ENCODE data around the gene RASGEF1C. TPM values are rescaled to one million over a fixed set of nuclear protein-coding genes. Genes with fewer than 3 reads are reported as not detected.

RASGEF1C gene
- total and polyA plus RNA-seq, 10 of the 15 experiments (the other 5 are each of a cell fraction or from before 2014, with no cell fraction given) = not detected

- TF ChIP-seq CEBPZ (IDR thresholded peaks at IDR 0.05; ENCODE audit: low read depth, low read length) = no peak
These were observed 148.8 kb downstream of the RASGEF1C start (continued) for GRCh38 chr5:180060192-180060591.

DNA sequence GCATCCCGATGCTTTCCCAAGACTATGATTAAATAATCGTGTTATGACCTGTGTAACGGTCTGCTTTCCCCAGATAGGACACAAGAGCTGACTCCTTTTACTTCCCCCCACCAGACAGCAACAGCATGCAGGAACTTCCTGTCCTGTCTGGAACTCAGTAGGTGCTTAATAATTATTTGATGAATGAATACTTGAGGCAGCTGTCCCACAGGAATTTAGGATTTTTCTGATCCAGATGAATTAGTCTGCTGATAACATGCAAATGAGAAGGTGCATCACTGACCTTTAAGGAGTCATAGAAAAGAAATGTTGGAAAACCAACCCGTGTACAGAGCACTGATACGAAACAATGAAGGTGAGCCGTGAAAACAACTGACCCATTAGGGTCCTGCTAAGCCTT is 149.7 kb downstream of the RASGEF1C start:
- Histone ChIP-seq H3K27ac (ENCODE audit: control insufficient read depth, insufficient read depth) (no peak overlapping the region), H3K4me2 (ENCODE audit: control insufficient read depth, insufficient read depth) (no peak overlapping the region), H2AFZ (ENCODE audit: control insufficient read depth, low read depth, low read length) (no peak overlapping the region), H3K9ac (ENCODE audit: control insufficient read depth, insufficient read depth, low read length) (no peak overlapping the region), H3K27me3 (replicated peaks in 1 of 2; ENCODE audit: control insufficient read depth in 2 of 2, insufficient read depth in 2 of 2, low read length in 1 of 2) (no peaks in the 10 kb centered on the region), H3K4me1 (ENCODE audit: control insufficient read depth, insufficient read depth, low read length) (no peaks in the 10 kb centered on the region), H3K9me3 (replicated peaks; ENCODE audit: control insufficient read depth, insufficient read depth, low read length) (no peaks in the 10 kb centered on the region; the same call in 2 of the 3 replicates), H3K4me3 (no peak overlapping the region), H3K36me3 (ENCODE audit: control insufficient read depth in 2 of 2, insufficient read depth in 2 of 2, low read length in 1 of 2) (no peaks in the 10 kb centered on the region), H3K79me2 (ENCODE audit: control insufficient read depth, insufficient read depth, low read length) (no peaks in the 10 kb centered on the region), H4K20me1 (ENCODE audit: control insufficient read depth, insufficient read depth) (no peaks in the 10 kb centered on the region)
- ChIA-PET POLR2A (no interaction called here), SMC1A (ENCODE audit: uncharacterized antibody, unreplicated experiment) (no interaction called here), CTCF (no interaction called here), RAD21 (ENCODE audit: unreplicated experiment) (no interaction called here)
- WGBS (ENCODE audit: insufficient coverage, insufficient replicate concordance, low lambda C conversion rate, missing lambda C conversion rate) = 20% methylated on average over 6 of the region's 6 CpGs
- BruUV-seq (replicated peaks) = no TSS peak
- TF ChIP-seq PML (IDR thresholded peaks at IDR 0.05; ENCODE audit: low read length) = no peak
- TF ChIP-seq TCF7 (IDR thresholded peaks at IDR 0.05; ENCODE audit: borderline replicate concordance) = no peak
- no peak for TF ChIP-seq PKNOX1 (IDR thresholded peaks at IDR 0.05)
- no peak for FAIRE-seq
- in situ Hi-C loops (cut with MboI) (no loop called here), intact Hi-C loops (cut with micrococcal nuclease; ENCODE audit: unreplicated experiment) (no loop called here)
- no peak for DNase-seq (ENCODE audit: low read depth, low spot score)
- no peak for ATAC-seq

Data from GM12878 (cell line).